ENCODE measurements around the gene SNU13.

DNA sequence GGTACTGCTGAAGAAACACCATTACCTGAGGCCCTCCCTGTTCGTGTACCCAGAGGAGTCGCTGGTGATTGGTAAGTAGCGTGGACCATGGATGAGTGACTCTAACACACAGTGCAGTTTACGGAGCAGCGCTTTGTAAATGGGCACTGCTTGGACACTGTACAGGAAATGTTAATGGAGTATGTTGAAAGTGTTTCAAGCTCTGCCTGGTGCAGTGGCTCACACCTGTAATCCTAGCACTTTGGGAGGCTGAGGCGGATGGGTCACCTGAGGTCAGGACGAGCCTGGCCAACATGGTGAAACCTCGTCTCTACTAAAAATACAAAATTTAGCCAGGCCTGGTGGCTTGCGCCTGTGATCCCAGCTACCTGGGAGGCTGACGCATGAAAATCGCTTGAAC lies 37.8 kb downstream of the SNU13 start:
- TF ChIP-seq POLR2AphosphoS5 (IDR thresholded peaks at IDR 0.05) (no peak), POLR2A (IDR thresholded peaks at IDR 0.05) (no peak), EP300 (IDR thresholded peaks at IDR 0.05) (no peak)
- TF ChIP-seq, protein P1, sequence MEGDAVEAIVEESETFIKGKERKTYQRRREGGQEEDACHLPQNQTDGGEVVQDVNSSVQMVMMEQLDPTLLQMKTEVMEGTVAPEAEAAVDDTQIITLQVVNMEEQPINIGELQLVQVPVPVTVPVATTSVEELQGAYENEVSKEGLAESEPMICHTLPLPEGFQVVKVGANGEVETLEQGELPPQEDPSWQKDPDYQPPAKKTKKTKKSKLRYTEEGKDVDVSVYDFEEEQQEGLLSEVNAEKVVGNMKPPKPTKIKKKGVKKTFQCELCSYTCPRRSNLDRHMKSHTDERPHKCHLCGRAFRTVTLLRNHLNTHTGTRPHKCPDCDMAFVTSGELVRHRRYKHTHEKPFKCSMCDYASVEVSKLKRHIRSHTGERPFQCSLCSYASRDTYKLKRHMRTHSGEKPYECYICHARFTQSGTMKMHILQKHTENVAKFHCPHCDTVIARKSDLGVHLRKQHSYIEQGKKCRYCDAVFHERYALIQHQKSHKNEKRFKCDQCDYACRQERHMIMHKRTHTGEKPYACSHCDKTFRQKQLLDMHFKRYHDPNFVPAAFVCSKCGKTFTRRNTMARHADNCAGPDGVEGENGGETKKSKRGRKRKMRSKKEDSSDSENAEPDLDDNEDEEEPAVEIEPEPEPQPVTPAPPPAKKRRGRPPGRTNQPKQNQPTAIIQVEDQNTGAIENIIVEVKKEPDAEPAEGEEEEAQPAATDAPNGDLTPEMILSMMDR (IDR thresholded peaks at IDR 0.05) = no peak
